HG03280 (cell line): ENCODE data around the gene TMOD1.
"Not testable (repeated sequence)": the region's sequence is repeated elsewhere in the genome, so short reads cannot be mapped to it uniquely, and the experiment has no call there.

Source experiments
- ATAC-seq: cut with Tn5 transposase; IDR thresholded peaks from one replicate; pipeline ENCODE4 v1.9.1; 2021; ENCODE audit warnings: mild to moderate bottlenecking, moderate library complexity; ENCODE audit not compliant: unreplicated experiment

Gene TMOD1

DNA sequence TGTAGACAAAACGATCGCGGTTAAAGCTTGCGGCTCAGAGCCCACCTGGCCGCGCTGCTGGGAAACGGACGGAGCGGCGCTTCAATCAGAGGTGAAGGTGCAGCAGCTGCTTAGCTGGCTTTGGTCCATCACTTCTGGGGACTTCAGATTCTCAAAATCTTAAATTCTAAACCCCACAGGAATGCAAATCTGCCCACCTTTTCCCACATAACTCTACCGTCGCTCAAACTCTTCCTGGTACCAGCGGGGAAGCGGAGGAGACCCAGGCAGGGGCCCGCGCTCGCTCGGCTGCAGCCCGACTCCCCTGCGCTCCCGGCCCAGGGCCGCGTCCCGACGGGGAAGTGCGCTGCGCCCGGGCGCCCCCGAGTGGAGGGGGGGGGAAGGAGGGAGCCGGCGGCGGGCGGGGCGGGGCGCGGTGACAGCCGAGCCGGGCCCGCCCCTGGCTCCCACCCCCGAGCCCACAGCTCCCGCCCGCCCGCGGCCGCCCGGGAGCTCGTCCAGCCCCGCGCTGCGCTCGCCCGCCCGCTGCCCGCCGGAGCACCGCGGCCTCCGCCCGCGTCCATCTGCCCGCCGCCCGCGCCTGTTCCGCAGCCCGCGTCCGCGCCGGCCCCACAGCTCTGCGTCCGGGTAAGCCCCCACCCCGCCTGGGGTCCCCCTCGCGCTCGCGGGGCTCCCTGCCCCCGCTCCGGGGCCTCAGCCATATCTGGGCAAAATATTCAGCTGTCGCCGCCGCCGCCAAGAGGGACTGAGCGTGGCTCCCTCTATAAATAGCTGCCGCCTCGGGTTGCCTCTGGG, at the start of gene TMOD1:
Gene TMOD1, plus strand, starts transcription at position 490 of the 795 bp plus-strand sequence. CDS start 22,523 bp downstream, outside the sequence.
- peak; percentile 64 for ATAC-seq

GRCh38 chr9:97453573-97453972, 47.9 kb upstream of the TMOD1 start:
- ATAC-seq, result not testable (repeated sequence)

GRCh38 chr9:97456841-97457240, 44.6 kb upstream of the TMOD1 start:
- ATAC-seq, result not testable (repeated sequence)

- ATAC-seq, result no peak
Observed at GRCh38 chr9:97459326-97459725, 42.1 kb upstream of the TMOD1 start.

- ATAC-seq, result no peak
Observed at GRCh38 chr9:97462159-97462558, 39.3 kb upstream of the TMOD1 start.

DNA sequence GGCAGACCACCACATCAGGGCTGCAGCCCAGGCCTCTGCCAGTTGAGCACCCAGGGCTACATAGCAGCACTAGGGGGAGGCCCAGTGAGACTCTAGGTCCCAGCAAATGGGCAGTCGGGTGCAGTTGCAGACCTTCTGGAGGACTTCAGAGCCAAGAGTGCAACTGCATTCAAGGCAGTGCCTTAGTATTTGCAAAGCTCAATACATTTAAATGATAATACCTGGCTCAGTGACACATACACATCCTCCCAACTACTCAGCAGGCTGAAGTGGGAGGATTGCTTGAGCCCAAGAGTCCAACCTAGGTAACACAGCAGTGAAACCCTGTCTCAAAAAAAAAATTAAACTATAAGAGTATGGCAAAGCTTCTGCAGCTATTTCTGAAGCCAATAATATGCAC, 38.6 kb upstream of the TMOD1 start:
- no peak for ATAC-seq

GRCh38 chr9:97468658-97469448, 32.6 kb upstream of the TMOD1 start:
- peak; percentile 85 for ATAC-seq

DNA sequence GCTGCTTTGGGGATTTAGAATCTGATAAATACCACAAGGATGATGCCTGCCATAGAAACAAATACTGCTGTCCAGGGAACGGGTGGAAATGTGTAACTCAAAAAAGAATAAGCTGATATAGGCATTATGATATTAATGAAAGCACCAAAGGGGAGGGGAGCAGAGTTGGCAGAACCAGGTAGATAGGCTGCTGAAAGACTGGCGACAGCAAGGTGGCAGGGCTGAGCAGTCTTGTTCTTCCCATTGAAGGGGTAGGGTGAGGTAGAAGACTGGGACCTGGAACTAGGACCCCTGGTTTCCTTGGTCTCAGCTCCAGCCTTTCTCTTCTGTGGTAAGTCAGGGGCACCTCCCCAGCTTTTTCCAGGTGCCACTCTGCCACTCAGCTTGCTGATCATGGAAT, 31.4 kb upstream of the TMOD1 start:
- ATAC-seq, result no peak

DNA sequence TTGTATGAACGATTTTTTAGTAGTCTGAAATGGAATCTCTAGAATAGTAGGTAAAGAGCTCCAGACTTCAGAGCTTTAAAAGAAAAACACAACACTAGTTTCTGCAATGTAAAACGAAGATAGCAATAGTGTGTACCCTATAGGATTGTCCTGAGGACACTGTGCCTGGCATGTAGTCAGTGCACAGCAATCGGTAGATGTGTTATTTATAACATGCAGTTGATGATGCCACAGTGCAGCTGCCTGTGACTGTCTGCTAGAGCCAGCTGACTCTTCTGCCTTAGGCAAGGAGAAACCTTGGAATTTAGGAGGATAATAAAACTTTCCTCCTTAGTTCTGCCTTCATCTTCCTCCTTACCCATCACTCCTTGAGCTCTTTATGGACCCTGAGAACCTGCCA, 27.7 kb upstream of the TMOD1 start:
- ATAC-seq, result no peak

DNA sequence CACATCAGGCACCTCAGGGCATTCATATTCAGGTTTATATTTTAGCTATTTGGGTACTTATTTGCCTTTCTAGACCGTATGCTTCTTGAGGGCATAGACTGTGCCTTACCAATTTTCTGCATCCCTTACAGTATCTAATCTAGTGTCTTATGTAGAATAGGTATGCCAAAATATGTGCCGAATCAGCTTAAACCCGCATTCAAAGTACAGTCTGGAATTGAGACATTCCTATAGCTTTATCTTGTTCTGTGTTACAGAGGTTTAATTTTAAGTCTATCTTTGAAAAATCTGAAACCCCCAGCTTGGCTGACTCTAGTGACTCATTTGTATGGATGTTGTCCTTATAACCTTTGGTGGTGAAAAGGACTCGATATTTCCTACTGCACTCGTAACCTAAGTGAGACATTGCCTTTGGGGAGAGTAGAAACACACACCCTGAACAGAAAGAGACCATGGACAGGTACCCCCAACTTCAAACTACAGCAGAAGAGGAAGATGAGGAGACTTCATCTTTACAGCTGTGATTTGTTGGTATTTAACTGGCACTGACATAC, 27.0 kb upstream of the TMOD1 start:
- no peak for ATAC-seq

- ATAC-seq, result no peak
Observed at GRCh38 chr9:97475059-97475458, 26.4 kb upstream of the TMOD1 start.

DNA sequence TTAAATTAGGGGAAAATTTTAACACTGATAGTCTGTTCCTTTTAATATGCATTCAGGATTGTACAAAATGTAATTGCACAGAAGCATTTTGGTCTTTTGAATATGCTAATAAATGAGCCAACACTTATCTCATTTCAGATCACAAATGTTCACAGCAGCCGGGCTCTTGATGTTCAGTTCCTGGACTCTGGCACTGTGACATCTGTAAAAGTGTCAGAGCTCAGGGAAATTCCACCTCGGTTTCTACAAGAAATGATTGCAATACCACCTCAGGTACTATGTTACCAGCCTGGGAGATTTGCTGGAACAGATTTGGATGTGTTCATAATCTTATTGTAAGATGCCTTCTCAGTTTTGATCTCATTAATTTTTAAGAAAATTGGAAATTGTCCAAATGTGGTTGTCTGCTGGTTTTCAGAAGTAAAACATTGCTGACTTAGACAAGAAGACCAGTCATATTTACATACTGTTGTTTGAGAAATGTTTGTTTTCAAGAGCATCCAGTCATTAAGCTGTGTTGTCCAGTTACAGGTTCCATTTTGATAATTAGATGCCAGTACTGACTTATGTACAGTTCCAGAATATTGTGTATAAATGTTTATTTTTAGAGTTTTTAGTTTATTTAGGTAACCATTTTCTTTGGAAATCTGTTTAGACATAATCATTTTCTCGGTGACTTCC, 23.0 kb upstream of the TMOD1 start:
- ATAC-seq, result no peak

DNA sequence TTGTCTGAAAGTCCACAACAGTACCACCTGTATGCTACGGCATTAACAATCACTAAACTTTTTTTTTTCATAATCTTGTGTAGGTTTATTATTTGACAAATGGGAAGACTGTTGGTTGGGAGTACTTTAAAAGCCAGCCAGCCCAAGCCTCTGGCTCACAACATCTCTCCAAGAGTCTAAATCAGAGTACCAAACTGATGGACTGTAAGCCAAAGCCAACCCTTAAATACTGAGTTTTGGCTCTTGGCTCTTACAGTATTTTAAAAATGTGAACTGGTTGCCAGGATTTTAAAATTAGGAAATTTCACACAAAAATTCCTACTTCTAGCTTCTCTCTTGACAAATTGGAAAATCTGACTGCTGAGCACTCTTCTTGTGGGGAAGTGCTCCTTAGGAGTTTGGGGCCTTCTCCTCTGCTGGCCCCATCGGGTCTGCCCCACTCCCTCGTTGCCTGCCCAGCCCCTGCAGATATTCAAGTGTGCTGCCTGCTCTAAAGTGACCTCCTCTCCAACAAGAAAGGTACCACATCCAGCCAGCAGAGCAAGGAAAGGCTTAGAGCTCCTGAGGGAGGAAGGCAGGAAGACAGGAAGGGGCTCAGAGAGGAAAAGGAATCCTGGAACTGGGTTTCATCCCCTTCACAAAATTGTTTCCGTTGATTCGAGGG, 21.8 kb upstream of the TMOD1 start:
- ATAC-seq, result no peak

- no peak for ATAC-seq
Observed at GRCh38 chr9:97480174-97480573, 21.3 kb upstream of the TMOD1 start.

- no peak for ATAC-seq
Observed at GRCh38 chr9:97480749-97481148, 20.7 kb upstream of the TMOD1 start.

- ATAC-seq, result no peak
Observed at GRCh38 chr9:97484134-97484533, 17.3 kb upstream of the TMOD1 start.

DNA sequence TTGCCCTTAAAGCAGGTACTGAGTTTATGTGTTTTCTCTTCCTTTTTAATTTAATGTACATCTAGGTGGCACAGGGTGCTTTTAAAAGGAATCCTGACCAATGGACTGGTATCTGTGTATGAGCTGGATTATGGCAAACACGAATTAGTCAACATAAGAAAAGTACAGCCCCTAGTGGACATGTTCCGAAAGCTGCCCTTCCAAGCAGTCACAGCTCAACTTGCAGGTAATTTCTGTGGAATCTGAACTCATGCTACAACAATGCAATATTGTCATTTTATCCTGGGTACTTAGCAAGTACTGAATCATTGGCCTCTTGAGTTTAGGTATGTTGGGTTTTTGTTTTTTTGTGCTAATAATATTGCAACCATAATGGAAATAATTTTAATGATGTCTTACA, 14.4 kb upstream of the TMOD1 start:
- ATAC-seq, result no peak

DNA sequence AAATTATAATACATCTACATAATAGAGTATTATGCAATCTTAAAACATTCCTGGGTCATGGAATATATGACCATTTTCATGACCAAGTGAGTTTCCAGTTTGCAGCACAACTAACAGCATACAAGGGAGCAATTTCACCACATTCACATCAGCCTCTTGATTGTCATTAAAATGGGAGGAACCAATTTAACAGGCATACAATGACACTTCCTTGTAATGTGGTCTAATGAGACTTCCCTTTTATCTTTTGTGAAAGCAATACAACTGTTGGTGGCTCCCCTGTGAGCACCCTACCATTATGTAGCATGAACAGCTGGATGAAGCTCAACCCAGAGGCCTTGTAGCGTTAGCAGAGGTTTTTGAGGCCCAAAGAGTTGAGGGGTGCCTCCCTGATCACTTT, 13.6 kb upstream of the TMOD1 start:
- ATAC-seq, result no peak

DNA sequence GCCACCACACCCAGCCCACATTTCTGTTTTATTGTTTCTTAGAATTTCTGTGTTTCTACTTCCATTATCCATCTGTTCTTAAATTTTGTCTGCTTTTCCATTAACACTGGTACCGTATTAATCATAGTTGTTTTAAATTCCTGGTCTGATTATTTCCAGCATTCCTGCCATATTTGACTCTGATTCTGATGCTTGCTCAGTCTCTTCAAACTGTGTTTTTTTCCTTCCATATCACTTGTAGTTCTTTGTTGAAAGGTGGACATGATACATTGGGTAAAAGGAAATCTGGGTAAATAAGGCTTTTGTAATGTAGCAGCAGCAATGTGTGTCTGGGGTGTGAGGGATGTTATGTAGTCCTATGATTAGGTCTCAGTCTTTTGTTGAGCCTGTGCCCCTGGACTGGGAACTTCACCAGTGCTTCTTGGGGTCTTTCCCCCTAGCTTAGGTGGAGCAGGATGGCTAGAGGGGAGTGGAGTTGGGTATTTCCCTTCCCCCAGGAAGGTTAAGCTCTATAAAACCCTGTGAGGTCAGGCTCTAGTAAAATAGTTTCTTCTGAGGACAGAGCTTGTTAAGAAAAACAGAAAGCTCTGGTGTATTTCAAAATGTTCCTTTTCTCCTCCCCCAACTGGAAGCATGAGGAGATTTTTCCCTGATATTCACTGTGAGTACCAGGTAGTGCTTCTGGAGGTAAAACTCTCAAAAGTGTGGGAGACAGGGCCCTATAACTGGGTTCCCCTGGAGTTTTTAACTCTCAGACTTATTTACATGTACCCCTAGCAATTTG, 10.1 kb upstream of the TMOD1 start:
- ATAC-seq, result no peak
